GM12865 (cell line): Measurements from ENCODE around the gene DNAH9.

Experiments used
- DNase-seq: peaks from one replicate; pipeline ENCODE4 v3.0.0; 2010; ENCODE audit warnings: low read depth
- H3K4me3 ChIP-seq: 2 replicates; pipeline ENCODE4 v1.5.1; 2011; ENCODE audit warnings: mild to moderate bottlenecking, low read depth, low read length, control low read depth
- TF ChIP-seq, protein P1 (sequence below): IDR thresholded peaks from 2 replicates; pipeline ENCODE4 v1.5.1; 2011; ENCODE audit warnings: low read length, control low read depth, low read depth, inconsistent platforms; ENCODE audit not compliant: insufficient read depth; ENCODE audit errors: missing control alignments

DNAH9 gene

DNA sequence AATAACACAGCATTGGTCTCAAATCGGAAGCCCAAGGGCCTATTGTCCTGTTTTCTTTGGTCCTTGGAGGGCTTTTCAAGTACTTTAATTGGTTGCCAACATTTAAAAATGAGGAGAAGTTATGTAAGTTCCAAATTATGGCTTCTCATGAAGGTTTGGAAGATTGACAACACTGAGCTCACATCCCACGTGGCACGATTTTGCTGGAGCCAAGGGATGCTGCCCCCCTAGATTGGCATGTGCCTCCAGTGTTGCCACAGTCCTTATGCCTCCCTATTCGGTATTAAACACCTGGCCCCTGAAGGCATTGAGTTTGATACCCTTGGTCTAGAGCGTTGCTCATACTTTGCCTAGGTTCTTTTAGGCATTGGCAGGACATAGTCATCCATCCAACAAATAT lies 291.0 kb downstream of the DNAH9 start:
- no peak overlapping the region for H3K4me3 ChIP-seq
- DNase-seq = no peak
- TF ChIP-seq, protein P1, sequence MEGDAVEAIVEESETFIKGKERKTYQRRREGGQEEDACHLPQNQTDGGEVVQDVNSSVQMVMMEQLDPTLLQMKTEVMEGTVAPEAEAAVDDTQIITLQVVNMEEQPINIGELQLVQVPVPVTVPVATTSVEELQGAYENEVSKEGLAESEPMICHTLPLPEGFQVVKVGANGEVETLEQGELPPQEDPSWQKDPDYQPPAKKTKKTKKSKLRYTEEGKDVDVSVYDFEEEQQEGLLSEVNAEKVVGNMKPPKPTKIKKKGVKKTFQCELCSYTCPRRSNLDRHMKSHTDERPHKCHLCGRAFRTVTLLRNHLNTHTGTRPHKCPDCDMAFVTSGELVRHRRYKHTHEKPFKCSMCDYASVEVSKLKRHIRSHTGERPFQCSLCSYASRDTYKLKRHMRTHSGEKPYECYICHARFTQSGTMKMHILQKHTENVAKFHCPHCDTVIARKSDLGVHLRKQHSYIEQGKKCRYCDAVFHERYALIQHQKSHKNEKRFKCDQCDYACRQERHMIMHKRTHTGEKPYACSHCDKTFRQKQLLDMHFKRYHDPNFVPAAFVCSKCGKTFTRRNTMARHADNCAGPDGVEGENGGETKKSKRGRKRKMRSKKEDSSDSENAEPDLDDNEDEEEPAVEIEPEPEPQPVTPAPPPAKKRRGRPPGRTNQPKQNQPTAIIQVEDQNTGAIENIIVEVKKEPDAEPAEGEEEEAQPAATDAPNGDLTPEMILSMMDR = no peak

DNA sequence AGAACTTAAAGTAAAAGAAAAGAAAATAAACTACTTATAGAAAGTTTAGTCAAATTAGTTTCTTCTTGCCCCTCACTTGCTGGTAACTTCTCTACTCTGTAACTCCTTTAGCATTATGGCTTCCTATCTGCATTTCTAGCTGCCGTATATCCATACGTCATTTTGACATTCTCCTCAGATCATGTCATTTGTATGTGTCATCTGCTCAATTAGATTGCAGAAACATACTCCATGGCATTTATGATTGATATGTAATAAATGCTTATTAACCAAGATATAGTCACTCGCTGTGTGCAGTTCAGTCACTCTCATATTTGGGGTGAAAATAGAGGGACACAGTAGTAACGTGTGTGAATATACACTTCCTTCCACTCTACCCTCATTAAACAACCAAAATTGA lies 295.6 kb downstream of the DNAH9 start:
- H3K4me3 ChIP-seq = no peak overlapping the region
- DNase-seq = no peak
- TF ChIP-seq, protein P1 = no peak

DNA sequence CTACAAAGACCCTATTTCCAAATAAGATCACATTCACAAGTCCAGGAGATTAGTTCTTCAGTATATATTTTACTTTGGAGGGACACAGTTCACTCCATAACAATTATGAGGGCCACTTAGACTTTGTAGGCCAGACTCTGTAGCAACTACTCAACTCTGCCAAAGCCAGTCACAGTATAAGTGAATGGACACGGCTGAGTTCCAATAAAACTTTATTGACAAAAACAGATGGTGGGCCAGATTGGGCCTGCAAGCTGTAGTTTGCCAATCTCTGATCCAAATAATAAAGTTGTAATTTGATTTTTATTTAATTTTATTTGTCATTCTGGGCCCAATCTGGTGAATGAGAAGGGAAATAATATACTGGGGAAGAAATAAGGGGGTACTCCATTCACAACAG lies 297.9 kb downstream of the DNAH9 start:
- no peak for DNase-seq
- TF ChIP-seq, protein P1 = no peak
- no peak overlapping the region for H3K4me3 ChIP-seq

DNA sequence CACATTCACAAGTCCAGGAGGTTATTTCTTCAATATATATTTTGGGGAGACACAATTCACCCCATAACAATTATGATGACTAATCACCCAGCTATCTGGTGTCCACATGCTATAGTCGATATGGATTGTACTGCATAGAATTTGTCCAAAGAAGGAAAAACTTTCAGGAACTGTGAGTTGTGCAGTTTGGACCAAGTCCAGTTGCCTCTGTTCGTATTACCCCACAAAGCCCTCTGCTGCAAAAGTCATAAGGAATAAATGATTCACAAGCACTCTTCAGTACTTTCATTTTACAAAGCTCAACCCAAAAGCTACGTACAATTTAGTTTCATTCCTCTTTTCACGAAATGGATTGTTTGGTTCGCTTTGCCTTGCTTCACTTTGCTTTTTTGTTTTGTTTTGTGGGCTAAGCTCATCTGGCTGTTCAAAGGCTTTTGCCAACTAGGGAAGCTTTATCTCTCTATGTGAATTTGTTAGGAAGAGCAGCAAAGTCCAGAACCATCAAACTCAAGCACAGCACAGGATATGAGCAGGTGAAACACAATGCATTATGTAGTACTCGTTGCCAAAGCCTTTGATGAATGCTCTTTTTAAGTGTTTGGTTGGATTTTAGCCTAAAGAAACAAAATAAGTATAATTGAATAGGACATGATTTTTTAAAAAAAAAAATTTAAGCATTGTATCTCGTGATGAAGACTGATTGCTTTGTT lies 300.4 kb downstream of the DNAH9 start:
- H3K4me3 ChIP-seq = no peak overlapping the region
- TF ChIP-seq, protein P1 = no peak
- no peak for DNase-seq

DNA sequence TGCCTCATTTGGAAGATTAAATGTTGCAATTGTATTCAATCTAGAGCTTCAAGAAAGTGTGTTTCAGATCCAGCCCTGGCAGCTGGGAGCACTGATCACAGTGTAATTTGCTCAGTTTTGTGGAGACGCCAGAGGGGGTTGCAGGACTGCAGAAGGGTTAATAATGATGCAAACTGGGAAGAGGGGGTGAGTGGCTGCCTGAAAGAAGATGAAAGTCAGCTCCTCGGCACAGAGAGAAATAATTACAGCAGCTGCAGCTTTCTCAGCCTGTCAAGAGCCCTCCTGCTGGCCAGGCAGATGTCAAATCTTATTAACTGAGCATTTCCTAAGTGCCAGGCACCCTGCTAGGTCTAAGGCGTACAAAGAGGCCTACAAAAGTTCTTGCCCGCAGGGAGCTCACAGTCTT lies 301.3 kb downstream of the DNAH9 start:
- H3K4me3 ChIP-seq = no peak overlapping the region
- TF ChIP-seq, protein P1 = no peak
- DNase-seq = no peak

DNA sequence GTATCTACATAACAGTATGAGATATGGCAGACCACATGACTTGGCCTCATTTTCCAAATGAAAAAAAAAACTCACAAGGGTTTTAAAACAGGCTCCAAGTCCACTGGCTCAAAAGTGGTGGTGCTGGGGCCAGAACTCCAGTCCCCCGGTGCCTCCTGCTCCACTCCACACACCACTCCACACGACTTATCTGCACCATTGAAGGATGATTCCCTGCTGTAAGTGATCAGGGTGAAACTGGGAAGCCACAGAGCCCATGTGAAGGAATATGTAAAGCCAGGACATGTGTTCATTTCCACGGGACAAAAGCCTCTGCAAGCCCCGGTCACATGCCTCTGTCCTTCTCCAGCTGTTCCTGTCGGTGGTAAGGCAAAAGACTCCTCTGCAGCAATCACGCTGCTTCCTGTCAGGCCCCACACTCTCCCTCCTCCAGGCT lies 301.8 kb downstream of the DNAH9 start:
- DNase-seq = no peak
- TF ChIP-seq, protein P1 = no peak
- H3K4me3 ChIP-seq = no peak overlapping the region

DNA sequence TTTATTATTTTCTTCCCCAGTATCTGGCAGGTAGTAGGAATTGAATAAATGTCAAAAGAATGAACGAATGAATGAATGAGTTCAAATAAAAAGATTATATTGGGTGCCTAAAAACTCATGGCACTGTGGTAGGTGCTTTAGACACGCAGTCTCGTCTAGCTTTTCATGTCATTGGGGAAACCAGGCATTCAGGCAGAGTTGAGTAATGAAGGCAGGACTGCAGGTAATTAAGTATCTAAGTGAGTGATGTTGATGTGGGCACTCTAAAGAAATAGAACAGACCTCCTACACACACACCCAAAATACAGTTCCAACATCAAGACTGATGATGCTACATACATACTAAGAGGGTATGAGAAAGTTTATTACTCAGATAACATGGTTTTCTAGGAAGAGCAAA lies 302.4 kb downstream of the DNAH9 start:
- no peak overlapping the region for H3K4me3 ChIP-seq
- TF ChIP-seq, protein P1 = no peak
- no peak for DNase-seq
